GM18505 (cell line): ENCODE measurements around the gene SALL1.

Experiments used
- ATAC-seq: cut with Tn5 transposase; IDR thresholded peaks from one replicate; pipeline ENCODE4 v1.9.1; 2021; ENCODE audit not compliant: unreplicated experiment
- POLR2A ChIP-seq: IDR thresholded peaks from 4 replicates; pipeline ENCODE4 v1.6.1; 2011; ENCODE audit warnings: borderline replicate concordance; ENCODE audit not compliant: insufficient read depth, insufficient read length; ENCODE audit errors: extremely low read depth

Gene SALL1

DNA sequence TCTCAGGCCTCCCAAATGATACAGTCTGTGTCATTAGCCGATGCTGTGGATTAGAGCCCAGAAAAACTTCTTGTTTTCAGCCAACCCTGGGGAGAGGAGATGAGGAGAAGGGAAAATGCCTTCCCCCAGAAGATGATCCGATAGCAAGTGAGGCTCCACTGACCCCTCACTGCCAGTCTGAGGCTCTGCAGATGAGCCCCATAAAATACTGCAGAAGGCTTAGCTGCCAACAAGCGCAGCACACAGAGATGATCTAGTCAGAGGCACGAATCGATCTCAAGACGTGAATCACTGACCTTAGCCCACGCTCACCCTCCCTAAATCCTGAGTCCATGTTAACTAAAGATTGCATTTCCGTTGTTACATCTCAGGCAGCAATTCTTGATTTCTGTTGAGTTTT is 31.5 kb downstream of the SALL1 start:
- no peak for ATAC-seq
- TF ChIP-seq POLR2A = no peak

DNA sequence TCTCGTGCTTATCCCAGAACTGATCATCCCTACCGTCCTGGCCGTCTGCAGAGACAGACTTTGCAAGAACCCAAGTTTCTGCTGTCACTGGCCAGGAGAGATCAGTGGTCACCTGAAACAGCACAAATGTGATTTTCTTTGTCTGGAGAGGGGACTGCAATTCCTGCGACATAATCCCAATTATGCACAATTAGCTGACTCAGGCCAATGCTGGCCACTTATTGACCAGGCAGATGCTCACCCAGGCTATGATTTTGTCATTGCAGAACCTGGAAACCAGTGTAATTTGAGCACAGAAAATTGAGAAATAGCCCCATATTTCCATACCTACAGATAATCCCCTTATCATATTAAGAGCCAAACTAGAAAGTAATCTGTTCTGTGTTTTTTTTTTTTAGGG is 34.7 kb downstream of the SALL1 start:
- no peak for TF ChIP-seq POLR2A
- no peak for ATAC-seq

DNA sequence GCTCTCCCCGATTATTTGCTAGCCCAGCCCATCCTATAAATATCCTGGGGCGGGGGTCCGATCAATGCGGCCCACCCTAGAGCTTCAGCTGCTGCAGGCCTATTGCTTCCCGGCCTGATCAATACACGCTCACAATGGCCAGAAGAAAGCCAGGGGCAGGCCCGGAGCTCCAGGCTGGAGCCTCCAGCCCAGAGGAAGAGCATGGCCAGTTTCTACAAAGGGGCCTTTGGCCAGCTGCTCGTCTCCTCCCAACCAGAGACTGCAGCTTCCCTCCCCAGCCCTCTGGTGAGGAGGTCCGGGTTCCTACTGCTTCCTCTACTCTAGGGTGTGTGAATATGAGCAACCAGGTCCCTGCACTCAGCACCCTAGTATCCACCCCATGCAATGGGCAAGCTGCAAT is 36.7 kb downstream of the SALL1 start:
- no peak for ATAC-seq
- no peak for TF ChIP-seq POLR2A

DNA sequence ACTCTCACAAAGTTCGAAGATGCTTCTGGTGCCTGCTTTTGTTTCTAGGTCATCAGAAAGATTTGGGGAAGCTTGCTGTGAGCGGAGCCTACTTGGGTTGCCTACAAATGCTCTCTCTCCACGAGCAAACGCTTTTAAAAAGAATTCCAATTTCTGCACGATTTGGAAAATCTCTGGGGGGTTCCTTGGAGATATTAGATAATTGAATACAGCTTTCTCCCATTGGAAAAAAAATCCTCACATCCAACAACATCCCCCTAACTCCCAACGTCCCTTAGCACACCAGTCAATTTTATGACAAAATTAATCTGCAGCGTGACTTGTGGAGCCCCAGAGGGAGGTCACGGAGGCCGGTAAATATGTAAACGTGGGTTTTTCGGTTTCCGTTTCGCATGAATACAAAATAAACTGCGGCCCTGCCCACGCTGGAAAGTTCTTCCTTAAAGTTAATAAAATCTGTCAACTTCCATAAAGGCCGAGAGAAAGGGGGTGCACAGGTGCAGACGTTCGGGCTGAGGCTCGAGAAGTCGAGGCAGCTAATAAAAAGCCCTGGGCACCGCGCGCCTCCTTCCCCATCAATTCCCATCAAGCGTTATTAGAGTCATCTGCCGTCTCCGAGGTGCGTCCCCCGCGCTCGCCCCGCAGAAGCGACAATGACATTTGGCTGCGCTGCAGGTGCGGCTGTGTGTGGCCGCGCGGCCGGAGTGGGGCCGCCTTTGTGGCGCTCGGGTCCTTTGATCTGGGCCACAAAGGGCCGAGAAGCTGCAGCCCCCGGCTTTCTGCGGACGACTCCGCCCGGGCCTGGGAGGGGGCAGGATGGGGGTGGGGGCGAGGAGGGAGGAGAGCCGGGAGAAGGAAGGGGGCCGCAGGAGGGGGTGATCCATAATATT is 37.6 kb downstream of the SALL1 start:
- no peak for ATAC-seq
- TF ChIP-seq POLR2A = no peak

DNA sequence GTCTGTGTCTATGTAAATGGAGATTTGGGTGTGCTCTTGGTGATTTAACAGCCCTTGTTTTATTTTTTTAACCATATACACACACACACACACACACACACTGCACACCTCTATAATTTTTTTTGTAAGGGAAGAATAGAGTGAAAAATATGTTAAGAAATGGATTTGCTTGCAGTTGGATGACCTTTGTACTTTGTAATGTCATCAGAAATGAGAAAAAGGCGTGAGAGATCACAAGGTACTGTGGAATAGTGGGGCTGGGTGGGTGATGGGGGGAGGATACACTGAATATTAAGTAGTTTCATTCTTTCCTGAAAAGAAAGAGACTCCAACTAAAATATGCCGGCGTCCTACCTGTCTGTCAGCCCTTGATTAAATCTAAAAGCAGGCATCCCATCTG is 38.7 kb downstream of the SALL1 start:
- TF ChIP-seq POLR2A = no peak
- no peak for ATAC-seq

DNA sequence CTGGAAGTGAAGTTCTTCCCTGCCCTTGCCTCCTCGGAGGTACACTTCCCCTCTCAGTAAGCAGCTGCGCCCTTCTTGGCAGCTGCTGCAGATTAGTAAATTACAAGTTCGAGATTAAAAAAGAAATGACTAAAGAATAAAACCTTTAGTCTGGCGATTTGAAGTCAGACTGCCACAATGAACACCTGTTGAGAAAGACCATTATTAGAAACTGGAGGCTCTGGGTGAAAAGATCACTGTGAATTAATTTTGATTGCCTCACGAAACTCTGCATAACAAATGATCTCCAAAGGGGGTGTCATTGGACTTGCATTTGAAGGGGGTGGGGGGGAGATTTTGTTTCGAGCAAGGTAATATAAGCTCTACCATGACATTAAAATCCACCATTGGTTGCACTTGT is 39.3 kb downstream of the SALL1 start:
- TF ChIP-seq POLR2A = no peak
- no peak for ATAC-seq

DNA sequence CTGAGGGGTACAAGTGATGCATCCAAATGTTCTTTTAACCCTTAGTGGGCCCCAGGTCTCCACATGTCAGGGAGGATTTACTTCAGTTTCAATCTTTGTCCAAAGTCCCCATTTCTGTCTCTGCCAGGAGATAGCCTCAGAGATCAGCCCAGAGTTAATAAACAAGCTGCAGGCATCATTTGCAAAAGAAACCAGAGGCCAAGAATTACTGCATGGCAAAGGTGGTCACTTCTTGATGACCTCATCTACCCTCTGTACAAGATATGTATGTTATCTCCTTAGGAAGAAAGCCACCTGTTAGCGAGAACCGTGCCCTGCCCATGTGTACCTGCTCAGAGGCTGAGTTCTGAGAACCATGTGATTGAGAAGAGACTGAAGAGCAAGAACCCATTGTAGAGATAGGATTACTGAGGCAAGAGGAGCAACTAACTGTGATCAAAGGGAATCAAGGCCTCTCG is 40.3 kb downstream of the SALL1 start:
- ATAC-seq = no peak
- TF ChIP-seq POLR2A = no peak

DNA sequence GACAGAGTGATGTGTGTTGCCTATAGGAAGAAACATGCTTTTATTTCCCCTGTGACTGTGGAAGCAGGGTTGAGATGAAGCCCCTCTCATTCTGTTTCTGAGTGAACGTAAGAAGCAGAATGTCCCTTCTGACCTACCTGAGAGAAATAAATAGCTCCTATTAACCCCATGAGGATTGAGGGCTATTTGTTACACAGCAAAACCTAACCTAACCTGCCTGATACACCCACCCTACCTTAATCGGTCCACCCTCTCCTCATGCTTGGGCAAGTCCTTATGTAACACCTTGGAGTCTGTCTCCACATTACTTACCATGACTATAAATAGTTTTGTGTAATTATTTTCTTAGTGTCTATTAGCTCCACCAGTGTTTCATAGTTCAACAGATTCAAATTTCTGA is 41.9 kb downstream of the SALL1 start:
- ATAC-seq = no peak
- TF ChIP-seq POLR2A = no peak

DNA sequence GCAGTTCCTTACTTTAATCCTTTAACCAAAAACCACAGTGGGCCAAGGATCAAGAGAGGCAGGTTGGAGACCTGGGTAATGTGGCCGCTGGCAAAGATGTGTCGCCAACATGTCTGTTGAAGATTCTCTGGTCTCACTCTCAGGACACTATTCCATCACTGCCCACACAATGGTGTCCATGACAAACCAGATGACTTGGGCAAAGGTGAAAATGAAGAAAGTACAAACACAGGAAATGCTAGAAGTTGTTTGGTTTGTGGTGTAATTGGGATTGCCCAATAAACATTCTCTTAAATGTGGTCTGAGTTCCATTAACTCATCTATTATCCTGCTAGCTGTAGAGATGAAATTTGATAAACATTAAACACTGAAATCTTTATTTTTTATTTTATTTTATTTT is 43.3 kb downstream of the SALL1 start:
- TF ChIP-seq POLR2A = no peak
- no peak for ATAC-seq

DNA sequence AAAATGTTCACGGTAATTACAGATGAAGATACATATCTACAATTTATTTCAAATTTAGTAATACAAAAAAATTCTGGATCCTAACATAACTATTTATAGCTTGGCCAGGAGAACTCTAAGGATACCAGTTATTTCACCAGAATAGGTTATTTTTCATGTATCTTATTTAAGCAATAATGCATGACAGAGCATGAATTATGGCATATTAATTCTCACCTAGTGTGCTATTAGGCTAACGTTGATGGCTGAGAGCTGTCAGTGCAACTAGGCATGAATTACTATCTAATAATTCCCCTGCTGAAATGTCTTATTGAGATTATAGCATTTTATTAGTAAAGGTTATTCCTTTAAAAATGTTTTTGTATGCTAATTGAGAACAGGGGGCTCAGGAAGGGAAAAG is 44.5 kb downstream of the SALL1 start:
- no peak for TF ChIP-seq POLR2A
- no peak for ATAC-seq

DNA sequence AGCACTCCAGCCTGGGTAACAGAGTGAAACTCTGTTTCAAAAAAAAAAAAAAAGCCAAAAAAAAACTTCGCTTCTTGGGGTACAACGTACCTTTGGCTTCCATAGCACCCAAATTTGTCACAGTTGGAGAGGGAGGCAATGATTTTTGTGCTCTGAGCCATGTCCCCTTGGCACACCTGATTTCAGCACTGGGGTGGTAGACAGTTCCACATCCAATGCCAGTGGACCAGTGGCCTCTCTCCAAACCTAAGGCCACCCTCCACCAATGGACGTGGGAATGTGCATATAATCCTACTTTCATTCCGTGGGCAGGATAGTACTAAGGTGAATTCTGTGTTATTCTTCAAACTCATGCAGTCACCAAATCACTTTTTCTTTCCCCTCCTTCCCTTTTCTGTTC is 47.5 kb downstream of the SALL1 start:
- no peak for TF ChIP-seq POLR2A
- ATAC-seq = no peak

DNA sequence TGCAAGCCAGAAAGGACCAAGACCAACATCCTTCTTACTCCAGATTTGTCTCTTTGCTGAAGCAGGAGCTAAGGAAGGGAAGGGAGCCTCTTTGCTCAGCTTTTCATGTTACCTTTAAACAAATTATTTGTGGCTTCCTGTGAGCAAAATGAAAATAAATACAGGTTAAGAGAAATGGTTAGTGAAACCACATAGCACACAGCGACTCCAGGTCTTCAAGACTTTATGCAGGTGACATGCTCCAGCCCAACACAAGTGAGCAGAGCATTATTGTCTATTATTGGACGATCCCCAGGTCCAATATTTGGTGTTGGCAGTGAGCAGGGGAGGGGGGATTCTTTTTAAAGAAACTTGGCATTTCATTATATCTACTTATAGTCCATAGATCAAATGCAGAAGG is 53.3 kb downstream of the SALL1 start:
- no peak for TF ChIP-seq POLR2A
- ATAC-seq = no peak

DNA sequence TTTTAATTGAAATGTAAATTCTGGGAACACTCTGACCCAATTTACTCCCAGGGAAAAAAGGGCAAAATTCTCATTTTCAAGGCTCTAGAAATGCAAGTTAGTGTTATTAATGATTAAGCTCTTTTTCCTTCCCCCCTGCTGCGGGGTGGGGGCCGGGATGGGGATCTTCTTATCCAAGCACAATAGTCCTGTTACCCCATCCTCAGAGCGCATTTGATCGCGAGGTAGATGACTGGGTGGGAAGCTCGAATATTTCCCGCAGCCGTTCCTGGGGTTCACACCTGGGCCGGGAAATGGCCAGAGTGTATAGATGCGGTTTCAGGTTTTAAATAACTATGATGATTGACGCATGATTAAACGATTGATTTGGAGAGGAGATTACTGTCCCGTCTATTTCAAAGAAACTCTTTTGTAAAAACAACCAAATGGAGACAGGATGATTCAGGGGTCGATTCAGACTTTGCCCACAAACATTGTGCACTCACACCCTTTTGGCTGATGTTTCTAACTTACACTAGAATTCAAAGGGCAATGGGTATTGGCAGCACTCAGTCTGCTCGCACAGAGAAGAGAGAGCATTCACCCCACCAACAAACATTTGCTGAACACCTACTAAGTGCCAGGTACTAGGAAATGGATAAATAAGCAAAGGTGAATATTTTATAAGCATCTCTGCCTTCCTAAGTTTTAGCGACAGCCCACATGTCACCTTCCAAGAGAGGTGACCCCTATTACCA is 55.0 kb downstream of the SALL1 start:
- ATAC-seq = no peak
- TF ChIP-seq POLR2A = no peak
